DND-41 (cell line): ENCODE data around the gene KCTD18.

Experiments
- EZH2 ChIP-seq: IDR thresholded peaks from 3 replicates; pipeline ENCODE4 v1.6.1; 2012; ENCODE audit warnings: borderline replicate concordance, low read depth, mild to moderate bottlenecking, moderate library complexity, low read length, inconsistent platforms; ENCODE audit not compliant: severe bottlenecking
- TF ChIP-seq, protein P1 (sequence below): IDR thresholded peaks from 2 replicates; pipeline ENCODE4 v1.5.1; 2012; ENCODE audit warnings: borderline replicate concordance, low read length, moderate library complexity, mild to moderate bottlenecking; ENCODE audit not compliant: poor library complexity, severe bottlenecking; ENCODE audit errors: extremely low read depth

DNA sequence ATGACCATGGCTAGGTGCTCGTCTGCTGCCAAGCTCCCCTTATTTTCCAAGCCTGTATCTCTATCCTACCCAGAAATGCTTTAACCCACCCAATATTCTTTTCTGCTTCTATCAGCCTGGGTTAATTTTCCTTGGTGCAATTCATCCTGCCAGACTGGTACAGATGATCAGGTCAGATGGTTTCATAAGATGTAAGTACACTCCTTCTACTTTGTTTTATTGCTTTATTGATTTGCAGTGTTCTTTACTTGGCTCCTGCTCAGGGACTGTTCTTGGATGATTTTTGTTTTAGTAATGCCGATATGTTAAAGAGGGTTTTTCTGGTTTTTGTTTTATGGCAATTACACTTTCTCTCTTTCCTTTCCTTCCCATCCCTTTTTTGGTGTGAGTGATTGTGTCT, 13.7 kb upstream of the KCTD18 start:
- TF ChIP-seq, protein P1, sequence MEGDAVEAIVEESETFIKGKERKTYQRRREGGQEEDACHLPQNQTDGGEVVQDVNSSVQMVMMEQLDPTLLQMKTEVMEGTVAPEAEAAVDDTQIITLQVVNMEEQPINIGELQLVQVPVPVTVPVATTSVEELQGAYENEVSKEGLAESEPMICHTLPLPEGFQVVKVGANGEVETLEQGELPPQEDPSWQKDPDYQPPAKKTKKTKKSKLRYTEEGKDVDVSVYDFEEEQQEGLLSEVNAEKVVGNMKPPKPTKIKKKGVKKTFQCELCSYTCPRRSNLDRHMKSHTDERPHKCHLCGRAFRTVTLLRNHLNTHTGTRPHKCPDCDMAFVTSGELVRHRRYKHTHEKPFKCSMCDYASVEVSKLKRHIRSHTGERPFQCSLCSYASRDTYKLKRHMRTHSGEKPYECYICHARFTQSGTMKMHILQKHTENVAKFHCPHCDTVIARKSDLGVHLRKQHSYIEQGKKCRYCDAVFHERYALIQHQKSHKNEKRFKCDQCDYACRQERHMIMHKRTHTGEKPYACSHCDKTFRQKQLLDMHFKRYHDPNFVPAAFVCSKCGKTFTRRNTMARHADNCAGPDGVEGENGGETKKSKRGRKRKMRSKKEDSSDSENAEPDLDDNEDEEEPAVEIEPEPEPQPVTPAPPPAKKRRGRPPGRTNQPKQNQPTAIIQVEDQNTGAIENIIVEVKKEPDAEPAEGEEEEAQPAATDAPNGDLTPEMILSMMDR: no peak
- TF ChIP-seq EZH2: no peak
